Effector CD8-positive, alpha-beta T cell (primary cell): ENCODE measurements around the gene POLR1A.

Experiments used
- DNase-seq: peaks from one replicate; lab custom pipeline; 2025; lab: John Stamatoyannopoulos, UW

Gene POLR1A

GRCh38 chr2:86097114-86097896, 8.4 kb downstream of the POLR1A start:
- no peak for DNase-seq

DNA sequence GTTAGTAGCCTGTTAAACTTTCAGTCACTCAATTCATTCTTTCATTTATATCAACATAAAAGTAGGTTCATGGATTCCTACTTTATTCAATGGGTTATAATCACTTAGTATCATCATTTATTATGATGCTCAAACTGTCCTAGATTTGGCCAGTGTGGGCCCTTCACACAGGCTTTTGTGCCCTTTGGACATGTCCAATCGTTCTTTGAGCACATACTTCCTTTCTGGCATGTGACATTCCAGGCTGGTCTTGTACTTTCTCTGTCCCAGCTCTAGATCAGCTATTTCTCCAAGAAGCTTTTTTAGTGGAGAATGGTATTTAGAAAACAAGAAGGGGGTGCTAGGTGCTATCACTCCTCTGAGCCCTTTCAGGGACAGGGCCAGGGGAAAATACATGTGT, 11.5 kb downstream of the POLR1A start:
- no peak for DNase-seq

GRCh38 chr2:86087936-86088850, 17.5 kb downstream of the POLR1A start:
- no peak for DNase-seq

DNA sequence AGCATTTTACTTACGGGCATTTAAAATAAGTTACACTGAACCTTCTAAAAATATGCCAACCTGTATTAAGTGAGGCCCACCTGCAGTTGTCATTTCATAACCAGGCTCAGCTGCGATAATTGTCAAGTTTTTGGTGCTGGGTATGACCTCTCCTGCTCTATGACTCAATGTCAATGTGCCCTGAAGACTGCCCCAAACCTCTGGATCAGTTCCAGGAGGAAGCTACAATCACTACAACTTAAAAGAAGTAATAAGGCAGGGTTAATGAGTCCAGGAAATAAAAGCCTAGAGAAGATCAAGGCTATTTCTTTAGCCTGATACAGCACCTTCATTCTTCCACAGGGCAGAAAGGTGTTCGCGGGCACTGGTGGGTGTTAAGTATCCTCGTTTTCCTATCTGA, 22.9 kb downstream of the POLR1A start:
- DNase-seq, result no peak

- DNase-seq, result no peak
Measured at GRCh38 chr2:86081724-86082123, 24.0 kb downstream of the POLR1A start.

DNA sequence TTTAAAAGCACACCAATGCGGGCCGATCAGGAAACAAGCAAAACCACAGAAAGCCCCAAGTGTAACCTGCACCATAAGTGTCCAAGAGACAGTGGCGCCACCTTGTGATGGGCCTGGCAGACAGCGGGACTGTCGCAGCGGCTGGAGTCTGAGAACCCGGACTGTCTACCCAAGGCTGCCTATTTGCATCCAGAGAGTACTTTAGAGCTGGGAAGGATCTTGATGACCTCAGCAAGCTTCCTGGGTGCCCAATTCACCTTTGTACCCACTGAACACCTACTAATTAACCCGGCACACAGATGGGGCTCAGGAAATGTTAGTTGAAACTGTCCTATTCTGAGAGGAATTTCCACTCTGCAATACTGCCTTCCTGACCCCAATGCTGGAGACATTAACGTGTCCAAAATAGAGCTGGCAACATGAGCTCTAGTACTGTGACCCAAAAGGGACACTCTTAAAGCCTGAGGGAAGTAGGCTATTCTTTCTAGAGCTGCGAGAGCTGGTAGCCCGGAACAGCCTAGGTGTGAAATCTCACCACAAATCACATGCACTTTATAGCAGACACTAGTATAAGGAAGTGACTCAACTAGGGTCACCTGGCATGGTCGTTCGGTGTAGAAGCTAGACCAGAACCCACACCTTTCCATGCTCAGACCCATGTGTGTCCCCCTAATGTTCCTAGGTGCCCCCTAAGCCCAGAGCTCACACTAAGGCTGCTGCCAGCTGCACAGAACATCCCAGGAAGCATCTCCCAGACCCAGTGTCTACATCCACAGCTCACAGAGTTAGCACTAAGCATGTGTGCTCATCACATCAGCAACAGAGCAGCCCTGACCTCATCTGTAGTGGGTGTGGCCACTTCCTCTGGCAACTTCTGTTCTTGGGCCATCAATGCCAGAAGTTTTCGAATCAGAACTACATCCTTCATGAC, 25.4 kb downstream of the POLR1A start:
- DNase-seq, result peak; percentile 64

DNA sequence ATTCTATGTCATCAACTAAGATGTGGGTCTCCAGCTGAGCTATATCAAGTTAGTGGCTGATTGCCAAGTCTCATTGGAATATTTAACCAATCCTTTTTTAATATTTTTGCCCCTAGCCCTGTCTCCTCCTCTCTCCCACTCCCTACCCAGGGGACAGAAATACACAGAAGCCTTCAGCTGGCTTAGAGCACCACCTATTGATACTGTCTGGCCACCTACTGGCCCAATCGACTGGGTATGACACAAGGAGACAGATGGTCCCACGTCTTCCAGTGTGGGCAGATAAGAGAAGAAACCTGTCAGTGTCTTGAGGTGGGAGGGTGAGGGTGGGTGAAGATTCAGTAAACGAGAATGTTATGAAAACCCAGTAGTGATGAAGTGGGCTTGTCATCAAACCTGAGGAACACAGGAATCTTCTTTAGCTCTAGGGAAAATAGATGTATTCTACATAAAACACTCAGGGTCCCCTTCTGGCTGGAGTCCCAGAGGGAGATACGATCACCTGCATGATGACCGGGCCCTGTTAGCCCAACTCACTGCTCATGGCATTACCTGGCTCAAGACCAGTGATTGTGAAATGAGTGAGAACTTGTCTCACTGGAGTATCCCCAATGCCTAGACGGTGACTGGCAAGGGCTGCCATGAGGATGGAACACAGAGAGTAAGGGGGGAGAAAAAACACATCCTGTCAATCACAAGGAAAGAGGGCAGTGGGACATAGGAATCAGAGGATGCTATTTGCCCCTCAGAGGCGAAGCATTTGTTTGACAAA, 26.7 kb downstream of the POLR1A start:
- DNase-seq, result peak; percentile 16

DNA sequence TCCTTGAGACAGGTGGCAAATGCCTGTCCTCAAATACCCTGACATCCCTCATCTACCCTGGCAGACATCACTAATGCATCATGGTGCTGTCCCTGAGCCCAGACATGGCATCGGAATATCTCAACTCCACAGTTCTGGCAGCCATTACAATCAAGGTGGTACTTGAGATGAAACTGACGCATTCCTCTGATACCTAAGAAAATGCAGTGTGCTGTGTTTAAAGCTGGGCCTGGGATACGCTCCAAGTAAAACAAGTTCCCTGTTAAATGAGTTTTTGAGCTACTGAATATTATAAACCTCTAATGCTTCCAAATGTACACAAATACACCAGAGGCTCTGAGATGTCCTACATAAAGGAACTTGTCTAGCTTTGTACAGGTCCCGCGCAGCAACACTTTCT, 29.8 kb downstream of the POLR1A start:
- no peak for DNase-seq

GRCh38 chr2:86074811-86075210, 30.9 kb downstream of the POLR1A start:
- no peak for DNase-seq

DNA sequence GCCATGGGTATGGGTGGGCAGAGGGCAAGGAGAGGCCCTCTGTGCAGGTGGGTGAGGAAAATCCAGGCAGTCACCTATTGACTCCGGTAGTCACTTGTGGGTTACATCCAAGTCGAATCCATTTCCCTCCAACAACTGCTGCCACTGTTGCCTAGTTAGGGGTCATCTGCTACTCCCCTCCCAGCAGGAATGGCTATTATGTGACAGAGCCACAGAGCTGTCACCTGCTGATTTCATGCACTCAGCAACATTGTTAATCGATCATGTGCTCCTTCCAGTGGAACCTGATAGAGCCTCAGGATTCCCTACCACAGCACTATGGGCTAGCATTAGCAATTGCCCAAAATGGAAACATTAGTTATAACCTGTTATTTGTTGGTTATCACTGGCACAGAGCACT, 31.4 kb downstream of the POLR1A start:
- DNase-seq, result no peak

DNA sequence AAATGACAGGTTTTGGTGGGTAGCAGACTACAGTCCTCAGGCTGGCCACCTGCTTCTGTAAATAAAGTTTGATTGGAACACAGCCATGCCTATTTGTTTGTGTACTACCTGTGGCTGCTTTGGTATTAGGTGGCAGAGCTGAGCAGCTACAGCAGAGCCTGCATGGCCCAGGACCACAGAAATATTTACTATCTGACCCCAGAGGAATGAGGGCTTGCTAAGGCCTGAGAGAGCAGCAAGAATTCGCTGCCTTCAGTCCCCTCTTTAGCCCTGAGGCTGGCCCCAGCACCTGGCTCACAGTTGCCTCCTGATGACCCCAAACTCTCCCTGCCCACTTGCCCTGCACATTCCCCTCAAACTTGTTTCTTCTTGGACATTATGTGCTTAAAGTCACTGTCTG, 32.5 kb downstream of the POLR1A start:
- DNase-seq, result no peak

DNA sequence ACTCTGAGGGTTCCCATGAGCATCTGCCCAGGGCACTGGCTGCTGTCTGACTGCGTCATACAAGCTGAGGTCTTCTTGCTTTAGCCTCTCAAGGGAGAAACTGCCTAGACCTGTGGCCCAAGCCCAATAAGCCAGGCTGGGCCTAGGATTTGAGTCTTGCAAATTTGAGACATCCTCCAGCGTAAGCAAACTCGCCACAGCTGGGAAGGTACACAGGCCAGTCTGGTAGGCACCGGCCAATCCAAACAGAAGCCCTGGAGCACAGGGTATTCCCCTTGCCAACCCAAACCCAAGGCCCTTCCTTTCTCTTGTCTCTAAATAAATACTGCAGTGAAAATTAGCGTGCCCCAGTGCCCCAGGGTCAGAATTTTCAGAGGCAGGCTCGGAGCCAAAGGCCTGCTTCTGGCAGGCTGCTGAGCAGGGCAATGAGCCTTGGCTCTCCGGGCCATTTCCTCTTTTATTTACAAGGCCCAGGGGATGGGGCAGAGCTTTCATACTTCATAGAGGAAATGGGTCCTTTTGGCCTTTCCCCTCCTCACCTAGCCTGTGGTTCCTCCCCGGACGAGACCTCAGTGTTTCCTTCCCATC, 33.3 kb downstream of the POLR1A start:
- no peak for DNase-seq

DNA sequence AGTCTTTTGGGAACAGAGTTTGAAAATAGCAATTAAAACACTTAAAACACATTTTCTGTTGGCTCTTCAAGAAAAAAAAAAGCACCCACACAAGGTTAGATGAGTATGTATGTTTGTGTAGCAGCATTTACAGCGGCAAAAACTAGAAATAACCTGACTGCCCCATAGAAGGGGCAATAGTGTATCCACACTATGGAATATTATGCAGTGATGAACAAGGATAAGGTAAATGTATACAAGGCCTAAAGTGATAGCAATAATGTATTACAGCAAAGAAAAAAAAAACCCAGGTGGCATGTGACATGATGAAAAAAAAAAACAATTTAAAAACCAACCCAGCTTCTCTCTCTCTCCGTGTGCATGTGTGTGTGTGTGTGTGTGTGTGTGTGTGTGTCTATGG, 34.8 kb downstream of the POLR1A start:
- DNase-seq, result no peak

DNA sequence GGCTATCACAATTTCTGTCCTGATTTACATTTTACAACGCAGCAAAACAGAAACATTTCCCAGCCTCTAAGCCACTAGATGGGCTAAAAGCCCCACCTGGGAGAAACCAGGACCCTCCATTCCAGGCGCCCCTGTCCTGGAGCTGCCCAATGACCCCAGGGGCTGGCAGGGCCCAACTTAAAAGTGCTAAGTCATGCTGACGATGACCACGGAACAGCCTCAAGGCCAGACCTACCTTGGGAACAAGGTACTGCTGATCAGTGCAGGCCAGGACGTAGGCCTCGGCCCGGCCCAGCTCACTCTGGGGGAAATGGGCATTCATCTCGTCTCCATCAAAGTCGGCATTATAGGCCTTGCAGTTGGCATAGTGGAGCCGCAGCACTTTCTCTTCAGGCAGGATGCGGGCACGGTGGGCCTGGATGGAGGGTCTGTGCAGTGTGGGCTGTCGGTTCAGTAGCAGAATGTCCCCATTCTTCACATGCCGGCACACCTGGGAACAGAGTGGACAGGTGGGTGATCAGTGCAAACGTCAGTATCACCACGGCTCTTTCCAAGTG, 35.8 kb downstream of the POLR1A start:
- no peak for DNase-seq

- no peak for DNase-seq
Measured at GRCh38 chr2:86069091-86069685, 36.5 kb downstream of the POLR1A start.

DNA sequence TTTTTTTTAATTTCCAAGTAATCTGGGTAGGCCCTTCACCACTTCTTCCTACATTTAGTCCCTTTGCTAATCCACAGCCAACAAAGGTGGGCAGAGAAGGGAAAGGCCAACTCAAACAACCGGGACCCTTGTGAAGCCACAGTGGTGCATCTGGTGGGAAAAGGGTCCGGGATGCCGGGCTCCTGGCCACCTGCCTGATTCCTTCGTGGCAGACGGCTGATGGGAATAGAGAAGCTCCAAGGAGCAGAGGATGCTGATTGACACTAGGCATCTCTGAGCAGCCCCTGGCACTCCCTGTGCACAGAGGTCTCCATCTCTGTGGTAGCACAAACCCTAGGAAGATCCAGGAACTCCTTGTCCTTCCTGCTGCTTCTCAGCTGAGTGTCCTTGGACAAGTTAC, 37.0 kb downstream of the POLR1A start:
- no peak for DNase-seq

DNA sequence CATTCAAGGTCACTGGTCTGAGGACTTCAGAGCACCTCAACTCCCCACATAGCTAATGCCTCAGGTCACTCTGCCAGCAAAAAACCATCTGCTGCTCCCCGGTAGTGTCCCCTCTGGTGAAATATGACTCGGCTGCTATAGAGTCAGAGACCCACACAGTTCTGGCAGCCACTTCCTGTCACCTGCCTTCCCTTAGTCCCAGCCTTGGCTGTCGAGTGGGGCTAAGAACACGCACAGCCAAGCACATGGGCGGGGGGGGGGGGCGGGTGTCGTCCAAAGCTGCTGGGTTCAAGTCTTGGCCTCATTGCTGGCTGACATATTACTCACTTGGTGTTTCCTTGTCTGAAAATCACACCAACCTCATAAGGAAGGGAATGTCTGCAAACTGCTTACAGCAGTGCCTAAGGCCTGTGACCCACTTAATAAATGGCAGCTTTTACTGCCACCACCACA, 37.5 kb downstream of the POLR1A start:
- DNase-seq, result no peak

- no peak for DNase-seq
Measured at GRCh38 chr2:86066915-86067314, 38.8 kb downstream of the POLR1A start.

DNA sequence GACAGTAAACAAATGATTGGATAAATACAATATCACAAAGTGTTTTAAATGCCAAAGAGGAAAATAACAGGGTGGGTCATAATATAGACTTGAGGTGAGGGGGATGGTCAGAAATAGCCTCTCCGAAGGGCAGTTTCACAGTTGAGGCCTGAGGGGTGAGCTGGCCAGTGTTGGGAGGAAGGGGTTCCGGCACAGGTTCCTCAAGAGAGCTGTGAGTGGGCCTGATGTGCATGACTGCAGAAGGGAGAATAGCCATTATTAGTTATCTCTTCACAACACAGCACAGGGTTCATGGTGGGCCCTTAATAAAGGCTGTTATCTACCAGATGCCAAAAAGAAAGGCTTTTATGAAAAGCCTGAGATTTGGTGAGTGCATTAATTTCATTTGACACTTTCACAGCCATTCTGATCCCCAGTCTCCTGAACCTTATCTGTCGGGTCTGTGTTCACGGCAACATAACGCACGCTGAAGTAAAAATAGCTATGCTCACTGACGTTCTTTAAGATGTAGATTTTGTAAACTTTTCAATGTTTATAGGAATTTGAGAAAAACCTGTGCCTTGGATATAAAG, 39.6 kb downstream of the POLR1A start:
- no peak for DNase-seq

- no peak for DNase-seq
Measured at GRCh38 chr2:86065512-86065911, 40.2 kb downstream of the POLR1A start.
